ENCODE measurements around the gene NDUFV1. TPM values are rescaled to one million over a fixed set of nuclear protein-coding genes. Genes with fewer than 3 reads are reported as not detected.
A peak's percentile ranks its signal among the peaks of the same experiment; 100 is the strongest.

The NDUFV1 gene
- total RNA-seq, 1 experiment from 2014 or later, result 216 TPM

GRCh38 chr11:67647471-67647870 is 40.7 kb downstream of the NDUFV1 start:
- no peak for DNase-seq
- no peak for TF ChIP-seq CTCF (IDR thresholded peaks at IDR 0.05; ENCODE audit: unreplicated experiment)
- BruUV-seq (replicated peaks), result no TSS peak
- H3K4me1 Mint-ChIP-seq (ENCODE audit: low read depth, unreplicated experiment), result peaks cover 4% of the 10 kb centered on the region
- intact Hi-C loops (cut with micrococcal nuclease; ENCODE audit: unreplicated experiment), result no loop called here
- H3K9me3 Mint-ChIP-seq (ENCODE audit: low read depth, unreplicated experiment), result no peaks in the 10 kb centered on the region
- no peaks in the 10 kb centered on the region for H3K27me3 Mint-ChIP-seq (ENCODE audit: unreplicated experiment)
- CTCF ChIA-PET, result interaction anchor here (0.9 kb wide), 1 partner anchor 16 kb away, joined by 3 read pairs; no protein-coding TSS in a partner anchor
- H3K27ac Mint-ChIP-seq (ENCODE audit: unreplicated experiment), result no peak overlapping the region
- H3K36me3 Mint-ChIP-seq (ENCODE audit: insufficient read depth, unreplicated experiment), result peaks cover 11% of the 10 kb centered on the region
- no peak overlapping the region for H3K4me3 Mint-ChIP-seq (ENCODE audit: low read depth, unreplicated experiment)

- intact Hi-C loops (cut with micrococcal nuclease; ENCODE audit: unreplicated experiment), result no loop called here
- no TSS peak for BruUV-seq (replicated peaks)
These were observed 41.5 kb downstream of the NDUFV1 start for GRCh38 chr11:67648140-67648795.

GRCh38 chr11:67648796-67649613 is 42.3 kb downstream of the NDUFV1 start:
- DNase-seq, result no peak
- TF ChIP-seq CTCF (IDR thresholded peaks at IDR 0.05; ENCODE audit: unreplicated experiment), result no peak
- no TSS peak for BruUV-seq (replicated peaks)
- intact Hi-C loops (cut with micrococcal nuclease; ENCODE audit: unreplicated experiment), result no loop called here
- no peaks in the 10 kb centered on the region for H3K9me3 Mint-ChIP-seq (ENCODE audit: low read depth, unreplicated experiment)
- H3K4me3 Mint-ChIP-seq (ENCODE audit: low read depth, unreplicated experiment), result no peak overlapping the region
- no peak overlapping the region for H3K27ac Mint-ChIP-seq (ENCODE audit: unreplicated experiment)
- H3K36me3 Mint-ChIP-seq (ENCODE audit: insufficient read depth, unreplicated experiment), result peaks cover 11% of the 10 kb centered on the region
- peaks cover 9% of the 10 kb centered on the region for H3K4me1 Mint-ChIP-seq (ENCODE audit: low read depth, unreplicated experiment)
- CTCF ChIA-PET, result no interaction called here
- no peaks in the 10 kb centered on the region for H3K27me3 Mint-ChIP-seq (ENCODE audit: unreplicated experiment)

More at GRCh38 chr11:67648140-67648795, 41.5 kb downstream of the NDUFV1 start:
- Mint-ChIP-seq H3K4me1 (ENCODE audit: low read depth, unreplicated experiment) (peaks cover 9% of the 10 kb centered on the region), H3K4me3 (ENCODE audit: low read depth, unreplicated experiment) (no peak overlapping the region), H3K27ac (ENCODE audit: unreplicated experiment) (no peak overlapping the region), H3K27me3 (ENCODE audit: unreplicated experiment) (no peaks in the 10 kb centered on the region), H3K36me3 (ENCODE audit: insufficient read depth, unreplicated experiment) (peaks cover 11% of the 10 kb centered on the region), H3K9me3 (ENCODE audit: low read depth, unreplicated experiment) (no peaks in the 10 kb centered on the region)
- CTCF ChIA-PET, result no interaction called here
- no peak for TF ChIP-seq CTCF (IDR thresholded peaks at IDR 0.05; ENCODE audit: unreplicated experiment)
- no peak for DNase-seq

GRCh38 chr11:67649634-67650510 is 43.1 kb downstream of the NDUFV1 start:
- Mint-ChIP-seq H3K9me3 (ENCODE audit: low read depth, unreplicated experiment) (no peaks in the 10 kb centered on the region), H3K27ac (ENCODE audit: unreplicated experiment) (peak overlapping the region; percentile 50), H3K4me1 (ENCODE audit: low read depth, unreplicated experiment) (peaks cover 9% of the 10 kb centered on the region), H3K4me3 (ENCODE audit: low read depth, unreplicated experiment) (peak overlapping the region; percentile 77), H3K36me3 (ENCODE audit: insufficient read depth, unreplicated experiment) (peaks cover 11% of the 10 kb centered on the region), H3K27me3 (ENCODE audit: unreplicated experiment) (no peaks in the 10 kb centered on the region)
- BruUV-seq (replicated peaks), result no TSS peak
- intact Hi-C loops (cut with micrococcal nuclease; ENCODE audit: unreplicated experiment), result loop anchor here (10.0 kb wide), 1 partner anchor 75 kb away; no protein-coding TSS in a partner anchor
- TF ChIP-seq CTCF (IDR thresholded peaks at IDR 0.05; ENCODE audit: unreplicated experiment), result no peak
- CTCF ChIA-PET, result interaction anchor here (1.3 kb wide), 1 partner anchor 17 kb away, joined by 5 read pairs; no protein-coding TSS in a partner anchor
- DNase-seq, result no peak

All from Calu3 (cell line).